Uterus (tissue), 4 donors: Measurements from ENCODE around the gene MYOM3. TPM values are rescaled to one million over a fixed set of nuclear protein-coding genes. Genes with fewer than 3 reads are reported as not detected.

Experiments used
- DNase-seq, 2 donors: peaks; one replicate each; pipeline ENCODE4 v3.0.0-alpha.2; 2019 to 2020
- H3K27ac ChIP-seq, 2 donors: fragments of 200-600 bp; sonication (generic); 1 replicate in 1 of 2; 2 replicates in 1 of 2; pipeline ENCODE4 v1.5.1; 2016 to 2018
- H3K27me3 ChIP-seq, 2 donors: fragments of 200-600 bp; sonication (generic); one replicate each; pipeline ENCODE4 v1.5.1; 2018 to 2019; ENCODE audit warnings: control low read depth in 1 of 2
- H3K36me3 ChIP-seq, 2 donors: fragments of 200-600 bp; sonication (generic); one replicate each; pipeline ENCODE4 v1.5.1; 2019; ENCODE audit warnings: control low read depth in 1 of 2
- H3K4me1 ChIP-seq, 2 donors: fragments of 200-600 bp; sonication (generic); one replicate each; pipeline ENCODE4 v1.5.1; 2018 to 2019; ENCODE audit warnings: control low read depth in 1 of 2
- H3K4me3 ChIP-seq, 2 donors: fragments of 200-600 bp; sonication (generic); 1 replicate in 1 of 2; 2 replicates in 1 of 2; pipeline ENCODE4 v1.5.1; 2018 to 2019; ENCODE audit warnings: mild to moderate bottlenecking in 1 of 2
- H3K9me3 ChIP-seq, 2 donors: fragments of 200-600 bp; sonication (generic); one replicate each; pipeline ENCODE4 v1.5.1; 2019; ENCODE audit warnings: control low read depth in 1 of 2
- POLR2A ChIP-seq, 2 donors: fragments of 450-650 bp; IDR thresholded peaks; one replicate each; pipeline ENCODE4 v1.6.1; 2016; ENCODE audit warnings: antibody characterized with exemption in 2 of 2, mild to moderate bottlenecking in 1 of 2, moderate library complexity in 1 of 2
- intact Hi-C: fragments of 100-400 bp; cut with DNase I; formaldehyde crosslinking; loops from one replicate; pipeline ENCODE4 v1.15.1; 2023; ENCODE audit warnings: low total_unique reads
- total RNA-seq, 4 donors: library from RNA; depleted of rRNA in 3 of 4; stranded (reverse); fragments of >200 nt in 3 of 4; gene quantifications; one replicate each; pipeline versions ENCODE4 v1.1.0 to v1.2.4, GENCODE V29; 2014 to 2023
- TF ChIP-seq, protein P1 (sequence below), 4 experiments: fragments of 200-600 bp in 2 of 4; fragments of 450-650 bp in 2 of 4; sonication (generic) in 2 of 4; IDR thresholded peaks; one replicate each; pipeline ENCODE4 v1.5.1; 2016 to 2019; ENCODE audit warnings: antibody characterized with exemption in 4 of 4, mild to moderate bottlenecking in 2 of 4, moderate library complexity in 1 of 4
- donor health status: DM: yes; HTN: yes; CAD: no.

Gene MYOM3
- total RNA-seq, 4 donors from 2014 or later, result under 0.01 to 0.90 (median 0.79) TPM; not detected in 1

DNA sequence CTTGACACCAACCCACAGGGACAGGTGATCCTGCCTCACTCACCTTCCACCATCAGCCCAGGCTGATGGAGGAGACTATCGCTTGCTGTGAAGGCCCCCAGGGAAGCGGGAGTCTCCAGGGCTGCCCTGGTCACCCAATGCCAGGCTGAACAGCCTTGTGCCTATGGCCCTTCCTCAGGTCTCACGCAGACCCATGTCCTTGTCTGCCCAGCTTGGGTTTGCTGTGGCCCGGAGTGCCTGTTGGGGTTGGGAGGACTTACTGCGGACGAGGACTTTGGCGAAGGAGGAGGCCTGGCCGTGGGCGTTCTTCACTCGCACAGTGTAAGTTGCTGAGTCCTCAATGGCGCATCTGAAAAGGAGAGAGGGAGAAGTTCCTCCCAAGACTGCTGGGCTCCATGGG, 14.3 kb downstream of the MYOM3 start:
- no peaks in the 10 kb centered on the region for H3K9me3 ChIP-seq
- H3K36me3 ChIP-seq, result no peaks in the 10 kb centered on the region
- H3K27ac ChIP-seq, result no peak overlapping the region
- no peak for TF ChIP-seq POLR2A (IDR thresholded peaks at IDR 0.05)
- TF ChIP-seq, protein P1, sequence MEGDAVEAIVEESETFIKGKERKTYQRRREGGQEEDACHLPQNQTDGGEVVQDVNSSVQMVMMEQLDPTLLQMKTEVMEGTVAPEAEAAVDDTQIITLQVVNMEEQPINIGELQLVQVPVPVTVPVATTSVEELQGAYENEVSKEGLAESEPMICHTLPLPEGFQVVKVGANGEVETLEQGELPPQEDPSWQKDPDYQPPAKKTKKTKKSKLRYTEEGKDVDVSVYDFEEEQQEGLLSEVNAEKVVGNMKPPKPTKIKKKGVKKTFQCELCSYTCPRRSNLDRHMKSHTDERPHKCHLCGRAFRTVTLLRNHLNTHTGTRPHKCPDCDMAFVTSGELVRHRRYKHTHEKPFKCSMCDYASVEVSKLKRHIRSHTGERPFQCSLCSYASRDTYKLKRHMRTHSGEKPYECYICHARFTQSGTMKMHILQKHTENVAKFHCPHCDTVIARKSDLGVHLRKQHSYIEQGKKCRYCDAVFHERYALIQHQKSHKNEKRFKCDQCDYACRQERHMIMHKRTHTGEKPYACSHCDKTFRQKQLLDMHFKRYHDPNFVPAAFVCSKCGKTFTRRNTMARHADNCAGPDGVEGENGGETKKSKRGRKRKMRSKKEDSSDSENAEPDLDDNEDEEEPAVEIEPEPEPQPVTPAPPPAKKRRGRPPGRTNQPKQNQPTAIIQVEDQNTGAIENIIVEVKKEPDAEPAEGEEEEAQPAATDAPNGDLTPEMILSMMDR (IDR thresholded peaks at IDR 0.05), result no peak
- no peaks in the 10 kb centered on the region for H3K4me1 ChIP-seq
- intact Hi-C loops, result no loop called here
- H3K27me3 ChIP-seq, result no peaks in the 10 kb centered on the region
- no peak for DNase-seq
- H3K4me3 ChIP-seq, result no peak overlapping the region

DNA sequence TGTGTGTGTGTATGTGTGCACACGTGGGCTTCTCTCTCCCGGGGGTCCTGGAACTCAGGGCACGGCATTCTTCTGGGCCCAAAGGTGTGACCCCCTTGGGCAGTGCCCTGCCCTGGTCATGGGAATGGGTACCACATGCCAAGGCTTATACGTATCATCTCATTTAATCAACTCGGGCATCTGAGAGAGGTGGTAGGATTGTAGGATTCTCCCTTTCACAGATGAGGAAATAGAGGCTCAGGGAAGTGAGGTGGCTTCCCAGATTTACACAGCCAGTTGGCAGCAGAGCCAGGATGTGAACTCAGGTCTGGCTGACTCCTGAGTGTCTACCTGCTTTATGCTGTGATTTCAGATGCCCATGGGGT, 15.2 kb downstream of the MYOM3 start:
- intact Hi-C loops, result no loop called here
- Histone ChIP-seq H3K27ac (no peak overlapping the region), H3K27me3 (no peaks in the 10 kb centered on the region), H3K36me3 (no peaks in the 10 kb centered on the region), H3K4me3 (no peak overlapping the region), H3K4me1 (no peaks in the 10 kb centered on the region), H3K9me3 (no peaks in the 10 kb centered on the region)
- no peak for TF ChIP-seq POLR2A (IDR thresholded peaks at IDR 0.05)
- TF ChIP-seq, protein P1 (IDR thresholded peaks at IDR 0.05), result no peak
- no peak for DNase-seq

DNA sequence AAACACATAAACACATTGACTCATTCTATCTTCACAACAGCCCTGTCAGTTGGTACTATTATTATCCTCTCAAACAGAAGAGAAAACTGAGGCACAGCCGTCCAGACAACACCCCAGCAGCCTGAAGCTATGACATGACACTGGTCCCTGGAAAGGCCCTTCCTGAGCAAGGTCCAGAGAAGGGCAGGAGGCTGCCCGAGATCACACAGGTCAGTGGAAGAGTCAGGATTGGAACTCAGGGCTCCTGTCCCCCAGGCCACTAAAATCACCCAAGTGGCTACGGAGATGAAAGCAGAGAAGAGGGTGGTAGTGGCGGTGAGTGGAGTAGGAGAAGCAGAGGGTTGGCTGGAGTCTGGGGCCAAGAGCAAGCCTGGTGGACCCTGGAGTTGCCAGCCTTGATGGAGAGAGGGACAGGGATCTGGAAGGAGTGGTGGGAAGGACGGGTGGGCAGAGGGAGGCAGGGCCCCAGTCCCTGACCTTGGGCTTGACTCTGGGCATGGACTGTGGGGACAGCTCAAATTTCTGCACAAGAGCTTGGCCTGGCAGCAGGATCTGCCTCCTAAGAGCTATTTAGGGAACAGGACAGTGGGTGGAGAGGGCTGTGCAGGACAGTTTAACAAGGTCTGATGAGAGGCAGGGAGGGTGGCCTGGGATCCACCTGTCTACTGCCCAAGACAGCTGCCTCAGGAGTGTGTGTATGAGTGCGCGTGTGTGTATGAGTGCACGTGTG, 15.8 kb downstream of the MYOM3 start:
- H3K27me3 ChIP-seq, result no peaks in the 10 kb centered on the region
- no peaks in the 10 kb centered on the region for H3K9me3 ChIP-seq
- H3K4me3 ChIP-seq, result no peak overlapping the region
- no peak for DNase-seq
- no peaks in the 10 kb centered on the region for H3K4me1 ChIP-seq
- intact Hi-C loops, result no loop called here
- TF ChIP-seq, protein P1 (IDR thresholded peaks at IDR 0.05), result no peak
- TF ChIP-seq POLR2A (IDR thresholded peaks at IDR 0.05), result no peak
- H3K27ac ChIP-seq, result no peak overlapping the region
- no peaks in the 10 kb centered on the region for H3K36me3 ChIP-seq

DNA sequence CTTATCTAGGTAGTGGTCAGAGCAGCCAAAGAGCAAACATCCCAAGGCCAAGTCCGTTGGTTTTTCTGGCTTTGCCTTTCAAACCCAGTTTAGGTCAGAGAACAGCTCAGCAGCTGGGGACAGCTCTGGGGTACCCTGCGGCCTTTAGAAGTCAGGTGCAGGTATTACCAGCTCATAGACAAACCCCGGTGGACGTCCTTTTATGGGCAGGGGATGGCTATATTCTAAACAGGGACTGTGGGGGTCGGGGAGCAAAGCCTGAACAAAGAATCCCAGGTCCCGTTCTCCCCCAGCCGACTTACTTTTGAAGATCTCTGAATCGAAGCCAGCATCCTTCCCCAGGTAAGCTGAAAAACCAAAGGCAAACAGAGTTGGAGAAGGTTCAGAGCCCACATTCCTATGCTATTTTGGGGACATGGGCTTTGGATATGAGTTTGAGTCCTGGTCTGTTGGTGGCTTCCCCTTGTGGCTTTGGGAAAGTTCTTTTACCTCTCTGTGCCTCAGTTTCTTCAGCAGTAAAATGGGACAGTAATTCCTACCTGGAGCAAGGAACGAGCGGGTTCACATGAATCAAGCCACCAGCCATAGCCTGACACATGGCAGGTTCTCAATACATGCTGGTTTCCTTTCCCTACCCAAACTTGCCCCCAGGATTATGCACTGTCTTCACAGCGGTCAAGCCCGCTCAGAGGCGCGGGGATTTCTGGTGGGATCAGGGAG, 16.6 kb downstream of the MYOM3 start:
- no peak for DNase-seq
- no peaks in the 10 kb centered on the region for H3K4me1 ChIP-seq
- H3K27me3 ChIP-seq, result no peaks in the 10 kb centered on the region
- no peaks in the 10 kb centered on the region for H3K36me3 ChIP-seq
- no peaks in the 10 kb centered on the region for H3K9me3 ChIP-seq
- no peak overlapping the region for H3K27ac ChIP-seq
- TF ChIP-seq, protein P1 (IDR thresholded peaks at IDR 0.05), result no peak
- TF ChIP-seq POLR2A (IDR thresholded peaks at IDR 0.05), result no peak
- no peak overlapping the region for H3K4me3 ChIP-seq
- intact Hi-C loops, result no loop called here

DNA sequence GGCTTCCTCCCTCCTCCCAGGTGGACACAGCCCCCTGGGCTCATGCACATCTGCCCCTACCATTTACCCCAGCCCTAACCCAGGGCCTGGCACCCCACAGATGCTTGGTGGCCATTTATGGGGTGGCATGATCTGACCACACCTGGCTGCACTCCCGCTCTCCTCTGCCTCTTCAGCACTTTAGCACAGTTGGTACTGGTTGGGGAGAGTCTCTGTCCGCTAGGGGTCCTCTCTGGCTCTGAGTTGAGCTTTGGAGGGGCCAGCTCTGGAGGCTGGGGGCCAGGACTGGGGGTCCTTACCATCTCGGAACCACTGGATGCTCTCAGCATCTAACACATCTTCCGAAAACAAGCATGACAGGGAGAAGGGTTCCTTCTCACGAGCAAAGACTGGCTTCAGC, 17.4 kb downstream of the MYOM3 start:
- no peaks in the 10 kb centered on the region for H3K36me3 ChIP-seq
- H3K4me3 ChIP-seq, result no peak overlapping the region
- H3K27me3 ChIP-seq, result no peaks in the 10 kb centered on the region
- no peaks in the 10 kb centered on the region for H3K9me3 ChIP-seq
- no peaks in the 10 kb centered on the region for H3K4me1 ChIP-seq
- no peak overlapping the region for H3K27ac ChIP-seq
- TF ChIP-seq, protein P1 (IDR thresholded peaks at IDR 0.05), result no peak
- no peak for TF ChIP-seq POLR2A (IDR thresholded peaks at IDR 0.05)
- intact Hi-C loops, result no loop called here
- no peak for DNase-seq
